Measurements from ENCODE around the gene TINCR. TPM values are rescaled to one million over a fixed set of nuclear protein-coding genes. Genes with fewer than 3 reads are reported as not detected.

The TINCR gene
- polyA plus RNA-seq, 1 of the 3 experiments (the other 2 are of a cell fraction): 0.02 TPM

DNA sequence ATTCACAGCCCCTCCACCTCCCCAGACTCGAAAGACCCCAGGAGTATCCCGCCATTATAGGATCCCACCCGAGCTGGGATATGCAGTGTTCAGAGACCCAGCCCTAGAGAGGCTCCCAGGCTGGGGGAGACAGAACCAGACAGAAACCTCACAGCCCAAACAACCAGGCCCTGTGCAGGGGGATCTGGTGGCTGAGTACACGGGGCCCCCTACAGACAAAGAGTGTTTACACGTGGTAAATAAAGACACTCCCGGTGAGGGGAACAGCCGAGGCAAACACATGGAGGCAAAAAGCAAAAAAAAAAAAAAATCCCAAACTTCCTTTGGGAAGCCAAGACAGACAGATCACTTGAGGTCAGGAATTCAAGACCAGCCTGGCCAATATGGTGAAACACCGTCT is 25.1 kb downstream of the TINCR start:
- Histone ChIP-seq H3K4me2 (no peak overlapping the region), H4K20me1 (ENCODE audit: insufficient read depth) (no peaks in the 10 kb centered on the region), H3K27me3 (ENCODE audit: insufficient read depth) (no peaks in the 10 kb centered on the region), H3K79me2 (ENCODE audit: insufficient read depth) (no peaks in the 10 kb centered on the region), H3K36me3 (replicated peaks in 1 of 2; ENCODE audit: control insufficient read depth in 1 of 2, insufficient read depth in 2 of 2, low read length in 1 of 2) (no peaks in the 10 kb centered on the region), H3K9me2 (no peaks in the 10 kb centered on the region), H3K27ac (ENCODE audit: low read depth in 2 of 2, low read length in 1 of 2) (no peak overlapping the region), H3K9ac (no peak overlapping the region), H2AFZ (ENCODE audit: low read depth) (no peak overlapping the region), H3K9me3 (no peaks in the 10 kb centered on the region), H3K4me3 (ENCODE audit: low read depth in 2 of 2, low read length in 1 of 2) (no peak overlapping the region), H3K4me1 (ENCODE audit: control insufficient read depth in 1 of 2, insufficient read depth in 2 of 2, low read depth in 1 of 2, low read length in 1 of 2) (no peaks in the 10 kb centered on the region; a peak in 1 of 4 replicates), H3F3A (replicated peaks; ENCODE audit: insufficient read depth) (no peaks in the 10 kb centered on the region)
- 48% methylated on average over 8 of the region's 8 CpGs for WGBS (ENCODE audit: low lambda C conversion rate)
- ChIA-PET POLR2A (no interaction called here), CTCF (interaction anchor here (0.6 to 1.4 kb wide), 5 partner anchors 21 to 794 kb away, joined by 3 to 5 read pairs (median 3); no protein-coding TSS in a partner anchor)
- TF ChIP-seq TEAD4 (IDR thresholded peaks at IDR 0.05; ENCODE audit: borderline replicate concordance, insufficient read depth) (no peak), ELF1 (IDR thresholded peaks at IDR 0.05) (no peak), RAD21 (IDR thresholded peaks at IDR 0.05; ENCODE audit: low read length) (peak; percentile 69), TCF12 (IDR thresholded peaks at IDR 0.05) (no peak), NRF1 (IDR thresholded peaks at IDR 0.05; ENCODE audit: low read depth, low read length) (no peak), SMC3 (IDR thresholded peaks at IDR 0.05; ENCODE audit: low read depth, low read length) (peak; percentile 13; the same call in 1 of the 2 replicates)
- peak; percentile 74 for DNase-seq

GRCh38 chr19:5541456-5541855 is 26.3 kb downstream of the TINCR start:
- no peak overlapping the region for H2AFZ ChIP-seq (ENCODE audit: low read depth)
- no peaks in the 10 kb centered on the region for H3K9me3 ChIP-seq
- no peak for TF ChIP-seq RCOR1 (IDR thresholded peaks at IDR 0.05; ENCODE audit: low read length)
- TF ChIP-seq, protein P1, sequence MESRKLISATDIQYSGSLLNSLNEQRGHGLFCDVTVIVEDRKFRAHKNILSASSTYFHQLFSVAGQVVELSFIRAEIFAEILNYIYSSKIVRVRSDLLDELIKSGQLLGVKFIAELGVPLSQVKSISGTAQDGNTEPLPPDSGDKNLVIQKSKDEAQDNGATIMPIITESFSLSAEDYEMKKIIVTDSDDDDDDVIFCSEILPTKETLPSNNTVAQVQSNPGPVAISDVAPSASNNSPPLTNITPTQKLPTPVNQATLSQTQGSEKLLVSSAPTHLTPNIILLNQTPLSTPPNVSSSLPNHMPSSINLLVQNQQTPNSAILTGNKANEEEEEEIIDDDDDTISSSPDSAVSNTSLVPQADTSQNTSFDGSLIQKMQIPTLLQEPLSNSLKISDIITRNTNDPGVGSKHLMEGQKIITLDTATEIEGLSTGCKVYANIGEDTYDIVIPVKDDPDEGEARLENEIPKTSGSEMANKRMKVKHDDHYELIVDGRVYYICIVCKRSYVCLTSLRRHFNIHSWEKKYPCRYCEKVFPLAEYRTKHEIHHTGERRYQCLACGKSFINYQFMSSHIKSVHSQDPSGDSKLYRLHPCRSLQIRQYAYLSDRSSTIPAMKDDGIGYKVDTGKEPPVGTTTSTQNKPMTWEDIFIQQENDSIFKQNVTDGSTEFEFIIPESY (IDR thresholded peaks at IDR 0.05; ENCODE audit: borderline replicate concordance, low read depth): no peak
- TF ChIP-seq, protein P2, sequence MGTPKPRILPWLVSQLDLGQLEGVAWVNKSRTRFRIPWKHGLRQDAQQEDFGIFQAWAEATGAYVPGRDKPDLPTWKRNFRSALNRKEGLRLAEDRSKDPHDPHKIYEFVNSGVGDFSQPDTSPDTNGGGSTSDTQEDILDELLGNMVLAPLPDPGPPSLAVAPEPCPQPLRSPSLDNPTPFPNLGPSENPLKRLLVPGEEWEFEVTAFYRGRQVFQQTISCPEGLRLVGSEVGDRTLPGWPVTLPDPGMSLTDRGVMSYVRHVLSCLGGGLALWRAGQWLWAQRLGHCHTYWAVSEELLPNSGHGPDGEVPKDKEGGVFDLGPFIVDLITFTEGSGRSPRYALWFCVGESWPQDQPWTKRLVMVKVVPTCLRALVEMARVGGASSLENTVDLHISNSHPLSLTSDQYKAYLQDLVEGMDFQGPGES (IDR thresholded peaks at IDR 0.05; ENCODE audit: low read depth, low read length): no peak
- TF ChIP-seq RAD21 (IDR thresholded peaks at IDR 0.05; ENCODE audit: low read length): no peak
- no peak for TF ChIP-seq TEAD4 (IDR thresholded peaks at IDR 0.05; ENCODE audit: borderline replicate concordance, insufficient read depth)
- no peak for TF ChIP-seq CHD2 (IDR thresholded peaks at IDR 0.05; ENCODE audit: low read length, partially characterized antibody)
- no peak for TF ChIP-seq SIN3A (IDR thresholded peaks at IDR 0.05; ENCODE audit: borderline replicate concordance, low read depth, low read length)
- no peak for TF ChIP-seq RFX5 (IDR thresholded peaks at IDR 0.05; ENCODE audit: low read length)
- no peak for TF ChIP-seq MEF2A (IDR thresholded peaks at IDR 0.05; ENCODE audit: borderline replicate concordance, low read depth)
- no peak for TF ChIP-seq SMC3 (IDR thresholded peaks at IDR 0.05; ENCODE audit: low read depth, low read length)
- TF ChIP-seq ELF1 (IDR thresholded peaks at IDR 0.05): no peak
- TF ChIP-seq USF2 (IDR thresholded peaks at IDR 0.05; ENCODE audit: borderline replicate concordance, low read depth, low read length): no peak
- no peak for TF ChIP-seq EZH2phosphoT487 (IDR thresholded peaks at IDR 0.05; ENCODE audit: borderline replicate concordance, low read depth)
- no peak for TF ChIP-seq NFIC (IDR thresholded peaks at IDR 0.05; ENCODE audit: borderline replicate concordance)
- TF ChIP-seq FOXJ3 (CRISPR knock-in tag; IDR thresholded peaks at IDR 0.05): no peak
- TF ChIP-seq, protein P3, sequence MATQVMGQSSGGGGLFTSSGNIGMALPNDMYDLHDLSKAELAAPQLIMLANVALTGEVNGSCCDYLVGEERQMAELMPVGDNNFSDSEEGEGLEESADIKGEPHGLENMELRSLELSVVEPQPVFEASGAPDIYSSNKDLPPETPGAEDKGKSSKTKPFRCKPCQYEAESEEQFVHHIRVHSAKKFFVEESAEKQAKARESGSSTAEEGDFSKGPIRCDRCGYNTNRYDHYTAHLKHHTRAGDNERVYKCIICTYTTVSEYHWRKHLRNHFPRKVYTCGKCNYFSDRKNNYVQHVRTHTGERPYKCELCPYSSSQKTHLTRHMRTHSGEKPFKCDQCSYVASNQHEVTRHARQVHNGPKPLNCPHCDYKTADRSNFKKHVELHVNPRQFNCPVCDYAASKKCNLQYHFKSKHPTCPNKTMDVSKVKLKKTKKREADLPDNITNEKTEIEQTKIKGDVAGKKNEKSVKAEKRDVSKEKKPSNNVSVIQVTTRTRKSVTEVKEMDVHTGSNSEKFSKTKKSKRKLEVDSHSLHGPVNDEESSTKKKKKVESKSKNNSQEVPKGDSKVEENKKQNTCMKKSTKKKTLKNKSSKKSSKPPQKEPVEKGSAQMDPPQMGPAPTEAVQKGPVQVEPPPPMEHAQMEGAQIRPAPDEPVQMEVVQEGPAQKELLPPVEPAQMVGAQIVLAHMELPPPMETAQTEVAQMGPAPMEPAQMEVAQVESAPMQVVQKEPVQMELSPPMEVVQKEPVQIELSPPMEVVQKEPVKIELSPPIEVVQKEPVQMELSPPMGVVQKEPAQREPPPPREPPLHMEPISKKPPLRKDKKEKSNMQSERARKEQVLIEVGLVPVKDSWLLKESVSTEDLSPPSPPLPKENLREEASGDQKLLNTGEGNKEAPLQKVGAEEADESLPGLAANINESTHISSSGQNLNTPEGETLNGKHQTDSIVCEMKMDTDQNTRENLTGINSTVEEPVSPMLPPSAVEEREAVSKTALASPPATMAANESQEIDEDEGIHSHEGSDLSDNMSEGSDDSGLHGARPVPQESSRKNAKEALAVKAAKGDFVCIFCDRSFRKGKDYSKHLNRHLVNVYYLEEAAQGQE (IDR thresholded peaks at IDR 0.05; ENCODE audit: low read depth, low read length): no peak
- TF ChIP-seq USF1 (IDR thresholded peaks at IDR 0.05; ENCODE audit: borderline replicate concordance, low read depth): no peak
- TF ChIP-seq FOXM1 (IDR thresholded peaks at IDR 0.05; ENCODE audit: low read depth): no peak
- H3K4me3 ChIP-seq (ENCODE audit: low read depth in 2 of 2, low read length in 1 of 2): no peak overlapping the region
- no peaks in the 10 kb centered on the region for H3K36me3 ChIP-seq (replicated peaks in 1 of 2; ENCODE audit: control insufficient read depth in 1 of 2, insufficient read depth in 2 of 2, low read length in 1 of 2)
- H3K27ac ChIP-seq (ENCODE audit: low read depth in 2 of 2, low read length in 1 of 2): no peak overlapping the region
- H3K27me3 ChIP-seq (ENCODE audit: insufficient read depth): no peaks in the 10 kb centered on the region
- no peak overlapping the region for H3K4me2 ChIP-seq
- H3K9me2 ChIP-seq: no peaks in the 10 kb centered on the region
- 66% methylated on average over 5 of the region's 7 CpGs for WGBS (ENCODE audit: low lambda C conversion rate)
- DNase-seq: no peak
- H3K4me1 ChIP-seq (ENCODE audit: control insufficient read depth in 1 of 2, insufficient read depth in 2 of 2, low read depth in 1 of 2, low read length in 1 of 2): no peaks in the 10 kb centered on the region; a peak in 1 of 4 replicates
- H4K20me1 ChIP-seq (ENCODE audit: insufficient read depth): no peaks in the 10 kb centered on the region
- ChIA-PET POLR2A (no interaction called here), CTCF (interaction anchor here (1.4 kb wide), 1 partner anchor 193 kb away, joined by 5 read pairs; no protein-coding TSS in a partner anchor)
- H3K79me2 ChIP-seq (ENCODE audit: insufficient read depth): no peaks in the 10 kb centered on the region
- H3K9ac ChIP-seq: no peak overlapping the region
- no peaks in the 10 kb centered on the region for H3F3A ChIP-seq (replicated peaks; ENCODE audit: insufficient read depth)
